ENCODE results near the gene KDM7A. TPM values are rescaled to one million over a fixed set of nuclear protein-coding genes. Genes with fewer than 3 reads are reported as not detected.

The KDM7A gene
- total RNA-seq, 1 experiment from 2014 or later: 12.2 TPM

GRCh38 chr7:140096459-140096858 lies 80.3 kb downstream of the KDM7A start:
- Mint-ChIP-seq H3K36me3 (peaks cover 81% of the 10 kb centered on the region), H3K4me1 (no peaks in the 10 kb centered on the region), H3K27ac (no peak overlapping the region), H3K4me3 (no peak overlapping the region), H3K27me3 (ENCODE audit: low read depth) (no peaks in the 10 kb centered on the region), H3K9me3 (peaks cover 3% of the 10 kb centered on the region; the same call in 1 of the 2 replicates)
- no peak for TF ChIP-seq ATF1 (CRISPR knock-in tag; IDR thresholded peaks at IDR 0.05)
- no peak for TF ChIP-seq OVOL2 (CRISPR knock-in tag; IDR thresholded peaks at IDR 0.05; ENCODE audit: borderline replicate concordance)
- TF ChIP-seq ATF3 (CRISPR knock-in tag; conservative IDR thresholded peaks at IDR 0.05): no peak
- TF ChIP-seq SMAD4 (CRISPR knock-in tag; IDR thresholded peaks at IDR 0.05): no peak
- no peak for TF ChIP-seq ZNF281 (CRISPR knock-in tag; IDR thresholded peaks at IDR 0.05)
- no peak for TF ChIP-seq CREM (CRISPR knock-in tag; IDR thresholded peaks at IDR 0.05)
- TF ChIP-seq FOXP1 (CRISPR knock-in tag; IDR thresholded peaks at IDR 0.05; ENCODE audit: borderline replicate concordance): no peak
- no peak for TF ChIP-seq GRHL2 (CRISPR knock-in tag; IDR thresholded peaks at IDR 0.05; ENCODE audit: insufficient replicate concordance, severe bottlenecking)
- TF ChIP-seq JAZF1 (CRISPR knock-in tag; IDR thresholded peaks at IDR 0.05): no peak
- TF ChIP-seq ZNF532 (CRISPR knock-in tag; IDR thresholded peaks at IDR 0.05; ENCODE audit: borderline replicate concordance): no peak
- TF ChIP-seq ZNF138 (CRISPR knock-in tag; conservative IDR thresholded peaks at IDR 0.05): no peak
- TF ChIP-seq SP1 (CRISPR knock-in tag; conservative IDR thresholded peaks at IDR 0.05): no peak
- no peak for TF ChIP-seq IRF1 (CRISPR knock-in tag; IDR thresholded peaks at IDR 0.05)
- no peak for ATAC-seq
- CTCF ChIA-PET: no interaction called here
- no peak for DNase-seq (ENCODE audit: low spot score)
- POLR2A ChIA-PET: no interaction called here

GRCh38 chr7:140093375-140093774 lies 83.4 kb downstream of the KDM7A start:
- ChIA-PET CTCF (no interaction called here), POLR2A (no interaction called here)
- peaks cover 3% of the 10 kb centered on the region; the same call in 1 of the 2 replicates for H3K9me3 Mint-ChIP-seq
- DNase-seq (ENCODE audit: low spot score) (no peak), ATAC-seq (no peak)
- TF ChIP-seq ATF1 (CRISPR knock-in tag; IDR thresholded peaks at IDR 0.05): no peak
- no peak for TF ChIP-seq ZNF263 (CRISPR knock-in tag; IDR thresholded peaks at IDR 0.05; ENCODE audit: low read depth)
- TF ChIP-seq ARID4B (CRISPR knock-in tag; IDR thresholded peaks at IDR 0.05; ENCODE audit: borderline replicate concordance): no peak
- TF ChIP-seq ZNF121 (CRISPR knock-in tag; IDR thresholded peaks at IDR 0.05): no peak
- TF ChIP-seq IRF2 (CRISPR knock-in tag; IDR thresholded peaks at IDR 0.05; ENCODE audit: borderline replicate concordance, low read depth): no peak
- no peak for TF ChIP-seq CBFB (CRISPR knock-in tag; IDR thresholded peaks at IDR 0.05; ENCODE audit: low read depth)
- no peak for TF ChIP-seq SMAD3 (CRISPR knock-in tag; IDR thresholded peaks at IDR 0.05; ENCODE audit: borderline replicate concordance)
- TF ChIP-seq GTF2I (CRISPR knock-in tag; conservative IDR thresholded peaks at IDR 0.05): no peak
- TF ChIP-seq OVOL2 (CRISPR knock-in tag; IDR thresholded peaks at IDR 0.05; ENCODE audit: borderline replicate concordance): no peak
- TF ChIP-seq IRF1 (CRISPR knock-in tag; IDR thresholded peaks at IDR 0.05): no peak
- no peak for TF ChIP-seq KAT7 (CRISPR knock-in tag; IDR thresholded peaks at IDR 0.05; ENCODE audit: borderline replicate concordance)
- no peak for TF ChIP-seq GABPB1 (CRISPR knock-in tag; IDR thresholded peaks at IDR 0.05)
- no peaks in the 10 kb centered on the region for H3K27me3 Mint-ChIP-seq (ENCODE audit: low read depth)
- no peak overlapping the region for H3K4me3 Mint-ChIP-seq
- no peaks in the 10 kb centered on the region for H3K4me1 Mint-ChIP-seq
- peaks cover 69% of the 10 kb centered on the region for H3K36me3 Mint-ChIP-seq
- H3K27ac Mint-ChIP-seq: no peak overlapping the region
